IPS-NIHi7 (cell line): ENCODE results near the gene ADNP2.

Experiments
- DNase-seq: peaks from one replicate; pipeline ENCODE4 v3.0.0; 2012; ENCODE audit warnings: mixed read lengths; ENCODE audit errors: extremely low spot score

ADNP2 gene, protein sequence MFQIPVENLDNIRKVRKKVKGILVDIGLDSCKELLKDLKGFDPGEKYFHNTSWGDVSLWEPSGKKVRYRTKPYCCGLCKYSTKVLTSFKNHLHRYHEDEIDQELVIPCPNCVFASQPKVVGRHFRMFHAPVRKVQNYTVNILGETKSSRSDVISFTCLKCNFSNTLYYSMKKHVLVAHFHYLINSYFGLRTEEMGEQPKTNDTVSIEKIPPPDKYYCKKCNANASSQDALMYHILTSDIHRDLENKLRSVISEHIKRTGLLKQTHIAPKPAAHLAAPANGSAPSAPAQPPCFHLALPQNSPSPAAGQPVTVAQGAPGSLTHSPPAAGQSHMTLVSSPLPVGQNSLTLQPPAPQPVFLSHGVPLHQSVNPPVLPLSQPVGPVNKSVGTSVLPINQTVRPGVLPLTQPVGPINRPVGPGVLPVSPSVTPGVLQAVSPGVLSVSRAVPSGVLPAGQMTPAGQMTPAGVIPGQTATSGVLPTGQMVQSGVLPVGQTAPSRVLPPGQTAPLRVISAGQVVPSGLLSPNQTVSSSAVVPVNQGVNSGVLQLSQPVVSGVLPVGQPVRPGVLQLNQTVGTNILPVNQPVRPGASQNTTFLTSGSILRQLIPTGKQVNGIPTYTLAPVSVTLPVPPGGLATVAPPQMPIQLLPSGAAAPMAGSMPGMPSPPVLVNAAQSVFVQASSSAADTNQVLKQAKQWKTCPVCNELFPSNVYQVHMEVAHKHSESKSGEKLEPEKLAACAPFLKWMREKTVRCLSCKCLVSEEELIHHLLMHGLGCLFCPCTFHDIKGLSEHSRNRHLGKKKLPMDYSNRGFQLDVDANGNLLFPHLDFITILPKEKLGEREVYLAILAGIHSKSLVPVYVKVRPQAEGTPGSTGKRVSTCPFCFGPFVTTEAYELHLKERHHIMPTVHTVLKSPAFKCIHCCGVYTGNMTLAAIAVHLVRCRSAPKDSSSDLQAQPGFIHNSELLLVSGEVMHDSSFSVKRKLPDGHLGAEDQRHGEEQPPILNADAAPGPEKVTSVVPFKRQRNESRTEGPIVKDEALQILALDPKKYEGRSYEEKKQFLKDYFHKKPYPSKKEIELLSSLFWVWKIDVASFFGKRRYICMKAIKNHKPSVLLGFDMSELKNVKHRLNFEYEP

DNA sequence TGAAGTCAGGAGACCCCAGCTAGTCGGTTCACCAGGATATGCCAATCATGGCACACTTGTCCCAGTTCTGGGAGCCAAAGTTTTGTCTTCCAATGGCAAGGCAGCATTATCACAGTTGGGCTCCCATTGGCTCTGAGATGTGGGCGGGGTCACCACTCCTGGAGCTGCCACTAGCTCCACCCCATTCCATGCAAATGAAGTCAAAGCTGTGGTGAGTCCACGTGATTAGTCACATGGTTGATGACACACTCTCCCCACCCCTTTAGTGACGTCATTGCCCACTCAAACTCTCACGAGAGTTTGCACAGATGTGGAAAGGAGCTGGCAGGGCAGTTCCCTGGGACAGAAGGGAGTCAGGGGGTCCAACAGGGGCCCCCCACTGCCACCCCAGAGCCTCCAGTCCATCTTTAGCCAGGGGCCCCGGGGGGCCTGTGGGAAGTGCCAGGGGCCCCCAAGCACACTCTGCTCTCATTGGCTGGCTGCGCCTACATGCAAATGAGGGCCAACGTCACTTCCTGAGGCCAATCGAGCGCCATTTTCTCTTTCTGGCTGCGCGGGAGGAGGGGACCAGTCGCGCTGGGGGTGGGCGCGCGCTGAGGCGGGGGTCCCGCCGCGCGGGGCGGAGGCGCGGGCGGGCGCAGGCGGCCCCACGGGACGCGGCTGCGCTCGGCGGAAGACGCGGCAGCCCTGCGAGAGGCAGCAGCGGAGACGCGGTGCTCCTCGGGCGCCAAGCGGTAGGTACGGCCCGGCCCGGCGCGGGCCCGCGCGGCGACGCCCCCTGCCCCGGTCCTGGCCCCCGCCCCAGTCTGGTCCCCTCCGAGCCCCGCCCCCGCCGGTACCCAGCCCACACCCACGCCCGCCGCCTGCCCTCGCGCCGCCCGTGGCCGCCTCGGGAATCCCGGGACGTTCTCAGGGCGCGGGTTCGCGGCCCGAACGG lies at the start of gene ADNP2:
ADNP2 (plus strand) TSS at position 524 of the 937 bp plus-strand sequence. CDS start 8,281 bp downstream, outside the sequence.
- DNase-seq = peak; percentile 87

DNA sequence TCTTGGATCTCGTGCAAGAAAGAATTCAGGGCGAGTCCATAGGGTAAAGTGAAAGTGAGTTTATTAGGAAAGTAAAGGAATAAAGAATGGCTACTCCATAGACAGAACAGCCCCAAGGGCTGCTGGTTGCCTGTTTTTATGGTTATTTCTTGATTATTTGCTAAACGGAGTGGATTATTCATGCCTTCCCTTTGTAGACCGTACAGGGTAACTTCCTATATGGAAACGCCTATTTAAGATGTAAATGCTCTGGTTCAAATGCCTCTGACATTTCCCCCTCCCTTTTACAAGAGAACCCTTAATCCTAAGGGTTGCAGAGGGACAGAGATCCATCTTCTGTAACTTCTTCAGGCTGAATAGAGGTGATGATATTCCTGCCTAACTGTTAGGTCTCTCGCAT lies 49.1 kb upstream of the ADNP2 start:
- no peak for DNase-seq

DNA sequence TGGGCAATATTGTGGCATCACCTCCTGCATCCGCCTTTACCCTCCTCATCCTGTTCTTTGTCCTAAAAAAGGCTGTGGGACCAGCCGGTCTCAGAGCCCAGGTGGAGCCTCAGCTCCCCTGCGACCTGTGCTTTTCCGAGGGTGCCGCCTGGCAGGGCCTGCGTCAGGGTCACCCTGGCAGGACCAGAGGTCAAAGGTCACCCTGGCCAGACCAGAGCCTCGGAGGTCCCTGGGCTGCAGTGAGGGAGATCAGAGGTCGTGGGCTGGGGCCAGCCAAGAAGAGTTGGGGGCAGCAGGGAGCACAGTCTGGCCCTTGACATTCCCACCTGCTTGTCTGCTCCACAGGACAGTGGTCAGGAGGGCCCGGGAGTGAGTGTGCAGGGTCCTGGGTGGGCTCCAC lies 43.4 kb upstream of the ADNP2 start:
- no peak for DNase-seq

DNA sequence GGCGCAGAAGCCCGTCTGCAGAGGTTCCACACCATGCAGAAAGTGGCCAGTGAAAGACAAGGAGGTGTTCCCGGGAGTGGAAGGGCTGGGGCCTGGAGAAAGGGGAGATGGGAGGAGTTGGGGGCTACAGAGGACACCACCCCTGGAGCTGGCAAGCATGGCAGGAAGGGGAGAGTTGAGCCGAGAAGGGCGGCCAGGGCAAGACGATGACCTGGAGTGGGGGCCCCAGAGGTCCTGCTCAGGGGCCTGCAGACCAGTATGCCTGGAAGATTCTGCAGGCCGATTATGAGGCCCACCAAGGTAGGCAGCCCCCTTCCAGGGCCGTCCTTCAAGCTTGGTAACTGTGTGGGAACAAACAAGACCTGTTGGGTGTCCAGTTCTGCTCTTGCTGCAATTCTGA lies 41.7 kb upstream of the ADNP2 start:
- DNase-seq = no peak

DNA sequence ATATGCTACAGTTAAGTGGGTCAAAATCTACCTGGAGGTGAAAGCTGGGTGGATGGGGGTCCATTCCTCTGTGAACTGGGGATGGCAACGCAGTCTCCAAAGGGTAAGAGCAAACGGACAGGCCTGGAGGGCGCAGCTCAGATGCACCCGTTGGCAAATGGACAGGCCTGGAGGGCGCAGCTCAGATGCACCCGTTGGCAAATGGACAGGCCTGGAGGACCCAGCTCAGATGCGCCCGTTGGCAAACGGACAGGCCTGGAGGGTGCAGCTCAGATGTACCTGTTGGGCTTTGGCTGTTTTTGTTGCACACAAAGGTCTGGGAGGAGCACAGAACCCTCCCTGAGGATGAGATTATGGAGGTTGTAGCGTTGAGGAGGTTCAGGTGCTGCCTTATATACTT lies 41.2 kb upstream of the ADNP2 start:
- no peak for DNase-seq

DNA sequence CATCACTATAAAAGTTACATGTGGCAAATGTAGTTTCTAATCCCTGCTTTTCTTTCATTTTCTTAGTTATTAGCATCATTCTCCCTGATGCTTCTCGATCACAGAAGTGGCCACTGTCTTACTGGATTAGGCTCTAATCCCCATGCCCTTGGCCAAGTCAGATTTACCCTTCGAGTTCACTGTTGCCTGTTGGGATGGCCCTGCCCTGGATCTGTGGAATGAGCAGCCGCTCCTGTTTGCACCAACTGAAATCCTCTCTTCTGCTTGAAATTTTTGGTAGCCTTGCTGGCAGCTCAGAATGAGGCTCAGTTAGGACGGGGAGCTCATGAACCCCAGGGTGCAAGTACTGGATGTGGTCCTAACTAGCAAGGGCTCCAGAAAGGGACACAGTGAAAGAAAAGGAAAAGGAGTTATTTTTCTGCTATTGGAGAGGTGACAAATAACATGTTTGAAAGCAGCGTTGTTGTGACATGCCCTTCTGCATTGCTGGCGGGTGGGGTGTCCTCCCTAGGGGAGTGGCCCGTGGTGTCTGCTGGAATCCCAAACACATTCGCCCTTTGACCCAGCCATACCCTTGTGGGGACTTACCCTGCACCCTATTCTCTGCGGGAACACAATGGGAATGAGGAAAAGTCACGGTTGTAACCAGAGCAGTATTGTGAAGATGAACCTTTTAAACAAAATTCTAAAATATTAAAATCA lies 40.3 kb upstream of the ADNP2 start:
- no peak for DNase-seq

DNA sequence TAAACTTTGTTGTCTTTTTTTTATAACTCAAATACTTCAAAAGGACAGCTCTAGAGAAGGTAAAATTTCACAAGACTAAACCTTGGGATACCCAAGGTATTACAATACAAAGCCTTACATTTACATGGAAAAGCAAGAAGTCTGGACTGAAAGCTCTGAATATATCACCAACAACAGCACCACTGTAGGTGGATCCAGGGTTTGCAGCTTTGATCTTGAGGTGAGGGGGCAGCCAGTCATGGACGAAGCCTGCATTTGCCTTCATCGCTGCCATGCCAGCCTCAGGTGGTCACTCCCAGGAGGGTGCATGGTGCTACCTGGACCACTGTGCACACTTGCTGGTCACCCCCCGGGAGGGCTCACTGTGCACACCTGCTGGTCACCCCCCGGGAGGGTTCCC lies 38.2 kb upstream of the ADNP2 start:
- DNase-seq = no peak

DNA sequence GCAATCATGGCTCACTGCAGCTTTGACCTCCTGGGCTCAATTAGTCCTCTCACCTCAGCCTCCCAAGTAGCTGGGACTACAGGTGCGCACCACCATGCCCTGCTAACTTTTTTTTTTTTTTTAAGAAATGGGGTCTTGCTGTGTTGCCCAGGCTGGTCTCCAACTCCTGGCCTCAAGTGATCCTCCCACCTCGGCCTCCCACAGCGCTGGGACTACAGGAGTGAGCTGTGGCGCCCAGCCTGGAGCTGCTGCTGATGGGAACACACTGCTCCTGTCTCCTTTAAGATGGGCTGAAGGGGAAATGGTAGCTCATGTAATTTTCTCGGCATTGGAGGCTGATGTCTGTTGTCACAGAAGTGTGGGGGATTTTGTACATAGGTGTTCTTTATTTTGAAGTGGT lies 34.9 kb upstream of the ADNP2 start:
- DNase-seq = no peak

DNA sequence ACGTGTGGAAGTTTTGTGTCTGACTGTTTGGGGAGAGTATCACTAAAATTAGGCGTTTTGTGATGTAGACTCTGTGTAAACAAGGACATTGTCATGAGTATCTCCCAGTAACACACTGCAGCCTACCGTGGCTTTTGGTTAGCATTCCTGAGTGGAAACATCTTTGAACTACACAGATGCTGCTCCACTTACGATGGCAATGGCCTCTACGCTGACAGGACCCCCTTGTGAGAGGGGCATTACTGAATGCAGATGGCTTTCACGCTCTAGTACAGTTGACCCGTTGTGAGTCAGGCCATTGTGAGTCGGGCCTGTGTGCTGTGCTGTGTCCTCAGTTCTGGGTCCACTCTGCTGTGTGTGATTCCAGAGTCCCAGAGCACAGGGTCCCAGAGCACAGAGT lies 34.4 kb upstream of the ADNP2 start:
- DNase-seq = no peak

DNA sequence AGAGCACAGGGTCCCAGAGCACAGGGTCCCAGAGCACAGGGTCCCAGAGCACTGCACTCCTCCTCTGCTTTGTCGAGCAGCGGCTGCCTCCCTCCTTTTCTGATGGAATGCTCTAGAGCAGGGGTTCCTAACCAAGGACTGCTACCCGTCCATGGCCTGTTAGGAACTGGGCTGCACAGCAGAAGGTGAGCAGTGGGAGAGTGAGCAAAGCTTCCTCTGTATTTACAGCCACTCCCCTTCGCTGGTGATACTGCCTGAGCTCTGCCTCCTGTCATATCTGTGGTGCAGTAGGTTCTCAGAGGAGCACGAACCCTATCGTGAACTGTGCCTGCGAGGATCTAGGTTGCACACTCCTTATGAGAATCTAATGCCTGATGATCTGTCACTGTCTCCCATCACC lies 33.1 kb upstream of the ADNP2 start:
- DNase-seq = no peak

DNA sequence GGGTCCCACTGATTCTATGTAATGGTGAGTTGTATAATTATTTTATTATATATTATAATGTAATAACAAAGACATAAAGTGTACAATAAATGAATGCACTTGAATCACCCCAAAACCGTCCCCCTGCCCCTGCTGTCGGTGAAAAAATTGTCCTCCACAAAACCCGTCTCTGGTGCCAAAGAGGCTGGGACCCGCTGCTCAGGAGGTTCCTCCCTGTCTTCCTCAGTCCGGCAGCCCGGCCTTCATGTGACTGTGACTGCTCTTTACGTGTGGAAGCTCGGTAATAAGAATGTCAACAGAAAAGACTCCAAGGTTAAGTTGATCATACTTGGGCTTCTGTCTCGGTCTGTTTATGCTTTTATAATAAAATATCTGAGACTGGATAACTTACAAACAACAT lies 32.7 kb upstream of the ADNP2 start:
- no peak for DNase-seq

DNA sequence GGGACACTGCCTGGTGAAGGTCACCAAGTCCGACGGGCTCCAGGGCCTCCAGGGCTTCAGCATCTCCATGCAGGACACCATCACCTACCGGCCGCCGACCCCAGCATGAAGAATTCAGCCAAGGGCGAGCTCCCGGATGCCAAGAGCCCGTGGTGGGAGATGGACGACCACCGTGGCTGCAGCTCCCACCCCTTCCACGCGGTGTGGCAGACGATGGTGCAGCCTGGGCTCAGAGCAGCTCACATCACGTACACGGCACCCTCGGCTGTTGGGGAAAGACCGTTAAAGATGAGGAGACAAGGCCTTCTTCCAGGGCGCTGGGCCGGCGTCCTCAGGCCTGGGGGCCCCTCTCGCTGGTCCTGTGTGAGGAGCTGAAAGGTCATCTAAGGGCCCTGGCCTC lies 31.2 kb upstream of the ADNP2 start:
- DNase-seq = no peak

DNA sequence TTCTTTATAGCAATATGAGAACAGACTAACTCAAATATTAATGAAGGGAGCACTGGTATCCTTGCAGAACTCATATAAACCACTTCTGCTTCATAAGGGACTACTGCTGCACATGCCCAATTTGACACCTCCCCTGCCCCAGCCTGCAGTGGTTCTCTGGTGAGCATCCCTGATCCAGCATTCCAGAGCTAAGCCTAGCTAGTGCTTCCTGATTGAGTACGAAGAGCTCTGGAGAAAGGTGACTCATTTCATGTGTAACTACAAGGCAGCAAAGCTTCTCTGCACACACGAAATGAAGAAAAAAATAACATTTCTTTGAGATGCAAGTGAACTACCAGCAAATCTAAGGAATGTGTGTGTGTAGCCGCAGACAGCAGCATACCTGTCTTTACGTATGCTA lies 22.8 kb upstream of the ADNP2 start:
- no peak for DNase-seq

DNA sequence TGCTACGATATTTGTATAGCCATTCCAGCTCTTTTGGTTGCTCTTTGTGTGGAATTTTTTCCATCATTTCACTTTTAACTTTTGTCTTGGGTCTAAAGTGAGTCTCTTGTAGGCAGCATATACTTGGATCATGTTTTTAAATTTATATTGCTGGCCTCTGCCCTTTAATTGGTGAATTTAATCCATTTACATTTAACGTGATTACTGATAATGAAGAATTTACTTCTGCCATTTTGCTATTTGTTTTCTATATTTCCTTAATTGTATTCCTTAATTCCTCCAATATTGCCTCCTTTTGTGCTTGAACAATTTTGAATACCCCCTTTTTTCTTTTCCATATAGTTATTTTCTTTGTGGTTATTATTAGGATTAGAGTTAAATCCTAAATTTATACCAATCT lies 21.0 kb upstream of the ADNP2 start:
- DNase-seq = no peak

DNA sequence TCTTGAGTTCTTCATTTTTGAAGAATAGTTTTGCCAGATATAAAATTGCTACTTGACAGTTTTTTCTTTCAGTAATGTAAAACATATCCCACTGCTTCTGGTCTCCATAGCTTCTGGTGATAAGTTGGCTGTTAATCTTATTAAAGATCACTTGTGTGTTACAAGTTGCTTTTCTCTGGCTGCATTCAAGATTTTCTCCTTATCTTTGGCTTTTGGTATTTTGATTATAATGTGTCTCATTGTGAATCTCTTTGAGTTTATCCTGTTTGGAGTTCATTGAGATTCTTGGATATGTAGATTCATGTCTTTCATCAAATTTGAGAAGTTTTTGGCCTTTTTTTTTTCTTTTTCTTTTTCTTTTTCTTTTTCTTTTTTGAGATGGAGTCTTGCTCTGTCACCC lies 20.2 kb upstream of the ADNP2 start:
- no peak for DNase-seq

DNA sequence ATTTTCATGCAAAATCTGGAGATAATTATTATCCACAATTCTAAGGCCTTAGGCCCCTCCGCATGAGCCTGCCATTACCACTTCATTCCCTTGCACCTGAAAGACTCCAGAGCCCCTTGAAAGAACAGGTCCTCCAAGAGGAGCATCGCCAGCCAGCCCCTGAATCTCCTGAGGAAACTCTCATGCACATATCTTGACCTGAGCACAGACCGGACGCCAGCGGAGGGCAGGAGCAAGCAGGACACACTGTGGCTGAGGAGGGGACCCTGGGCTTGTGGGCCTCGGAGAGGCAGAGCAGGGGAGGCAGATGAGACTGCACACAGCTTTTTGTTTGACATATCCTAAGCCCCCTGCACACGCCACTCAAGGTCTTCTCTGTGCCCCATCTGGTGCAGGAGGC lies 13.6 kb upstream of the ADNP2 start:
- DNase-seq = no peak

DNA sequence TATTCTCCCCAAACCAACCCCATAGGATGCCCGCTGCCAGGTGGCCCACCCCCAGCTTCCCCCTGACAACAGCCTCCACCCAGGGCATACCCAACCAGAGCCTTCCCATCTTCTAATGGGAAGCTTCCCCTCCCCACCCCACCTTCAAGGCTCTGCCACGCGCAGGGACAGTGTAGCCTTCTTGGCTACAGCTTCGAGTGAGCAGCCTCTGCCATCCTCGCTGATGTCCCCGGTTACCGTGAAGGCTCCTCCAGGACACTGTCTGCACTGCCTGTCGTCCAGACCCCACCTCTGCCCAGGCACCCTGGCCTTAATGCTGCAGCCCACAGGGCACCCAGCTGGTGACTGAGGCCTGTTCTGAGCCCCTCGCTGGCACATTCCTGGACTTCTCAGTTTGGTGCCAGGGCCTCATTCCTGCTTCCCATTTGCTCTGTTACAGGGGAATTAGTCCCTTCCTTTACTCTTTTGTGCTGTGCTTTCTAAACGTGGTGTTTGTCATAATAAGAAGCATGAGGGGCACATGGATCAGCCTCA lies 13.0 kb upstream of the ADNP2 start:
- no peak for DNase-seq

DNA sequence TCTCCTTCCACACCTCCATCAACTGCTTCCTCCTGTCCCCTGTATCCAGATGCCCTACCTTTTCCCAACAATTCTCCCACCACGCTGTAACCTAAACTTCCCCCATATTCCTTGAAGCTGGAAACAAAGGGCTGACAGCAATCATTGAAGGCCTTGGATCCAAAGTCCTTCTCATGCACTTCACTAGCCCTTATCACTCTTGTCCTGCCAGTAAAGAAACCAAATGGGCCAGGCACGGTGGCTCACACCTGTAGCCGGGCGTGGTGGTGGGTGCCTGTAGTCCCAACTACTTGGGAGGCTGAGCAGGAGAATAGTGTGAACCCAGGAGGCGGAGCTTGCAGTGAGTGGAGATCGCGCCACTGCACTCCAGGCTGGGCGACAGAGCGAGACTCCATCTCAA lies 11.9 kb upstream of the ADNP2 start:
- DNase-seq = no peak

DNA sequence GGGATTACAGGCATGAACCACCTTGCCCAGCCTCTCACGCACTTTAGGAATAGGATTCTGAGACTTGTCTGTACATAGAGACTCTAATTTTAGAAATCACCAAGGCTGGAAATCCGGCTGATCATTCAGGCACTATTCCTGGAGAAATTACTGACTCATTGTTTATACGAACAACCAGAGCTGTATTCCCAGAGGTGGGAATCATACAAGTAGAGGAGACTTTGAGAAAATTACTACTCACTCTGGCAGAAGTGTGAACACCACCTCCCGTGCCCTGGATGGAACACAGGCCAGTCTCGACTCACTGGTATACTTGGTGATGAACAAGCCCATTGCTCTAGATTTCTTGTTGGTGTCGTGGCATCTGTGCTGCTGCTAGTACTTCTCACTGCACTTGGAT lies 5.8 kb upstream of the ADNP2 start:
- no peak for DNase-seq

DNA sequence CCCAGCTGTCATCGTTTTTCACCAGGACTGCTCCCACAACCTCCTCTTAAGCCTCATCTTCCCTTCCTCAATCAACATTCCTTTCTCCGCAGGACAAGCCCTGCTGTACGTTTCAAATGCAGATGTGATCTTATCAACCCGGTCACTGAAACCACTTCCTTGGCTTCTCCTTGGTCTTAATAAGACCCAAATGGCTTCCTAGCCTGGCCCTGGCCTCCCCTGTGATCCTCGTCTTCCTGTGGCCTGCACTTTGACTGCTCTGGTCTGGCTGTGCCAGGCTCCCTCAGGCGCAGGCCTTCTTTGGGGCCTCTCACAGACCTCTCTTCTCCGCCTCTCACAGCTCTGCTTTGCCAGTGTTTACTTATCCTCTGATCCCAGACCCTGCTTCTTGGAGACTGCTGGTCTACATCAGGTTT lies 4.7 kb upstream of the ADNP2 start:
- DNase-seq = peak; percentile 57
